GM18868 (cell line): ENCODE measurements around the gene TRIM50.
A peak's percentile ranks its signal among the peaks of the same experiment; 100 is the strongest.
"Not testable (repeated sequence)": the region's sequence is repeated elsewhere in the genome, so short reads cannot be mapped to it uniquely, and the experiment has no call there.

Experiments used
- ATAC-seq: cut with Tn5 transposase; IDR thresholded peaks from one replicate; pipeline ENCODE4 v1.9.1; 2021; ENCODE audit warnings: mild to moderate bottlenecking, moderate library complexity; ENCODE audit not compliant: unreplicated experiment

Gene TRIM50

DNA sequence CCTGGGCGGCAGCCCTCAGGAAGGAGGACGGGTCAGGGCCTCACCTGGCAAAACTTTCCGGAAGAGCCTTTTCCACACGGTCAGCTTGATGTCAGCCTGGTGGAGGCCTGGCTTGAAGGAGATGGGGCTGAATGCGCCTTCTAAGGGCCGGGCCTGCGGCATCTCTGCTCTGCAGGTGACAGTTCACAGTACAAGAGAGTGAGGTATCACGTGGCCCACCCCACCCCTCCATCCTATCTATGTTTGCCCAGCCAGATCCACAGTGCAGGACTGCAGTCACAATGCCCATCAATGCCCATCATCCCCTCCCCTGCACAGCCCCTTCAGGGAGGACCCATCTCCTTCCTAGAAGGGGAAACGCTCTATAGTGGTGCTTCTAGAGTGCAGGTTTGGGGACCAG lies 11.4 kb downstream of the TRIM50 start:
- no peak for ATAC-seq

DNA sequence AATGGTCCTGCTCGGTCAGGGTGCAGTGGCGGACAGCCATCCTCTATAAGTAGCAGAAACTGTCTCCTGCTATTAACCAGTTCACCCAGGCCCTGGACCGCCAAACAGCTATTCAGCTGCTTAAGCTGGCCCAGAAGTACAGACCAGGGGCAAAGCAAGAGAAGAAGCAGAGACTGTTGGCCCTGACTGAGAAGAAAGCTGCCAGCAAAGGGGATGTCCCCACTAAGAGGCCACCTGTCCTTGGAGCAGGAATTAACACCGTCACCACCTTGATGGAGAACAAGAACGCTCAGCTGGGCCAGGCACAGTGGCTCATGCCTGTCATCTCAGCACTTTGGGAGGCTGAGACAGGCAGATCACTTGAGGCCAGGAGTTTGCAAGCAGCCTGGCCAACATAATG lies 13.6 kb downstream of the TRIM50 start:
- ATAC-seq = no peak

DNA sequence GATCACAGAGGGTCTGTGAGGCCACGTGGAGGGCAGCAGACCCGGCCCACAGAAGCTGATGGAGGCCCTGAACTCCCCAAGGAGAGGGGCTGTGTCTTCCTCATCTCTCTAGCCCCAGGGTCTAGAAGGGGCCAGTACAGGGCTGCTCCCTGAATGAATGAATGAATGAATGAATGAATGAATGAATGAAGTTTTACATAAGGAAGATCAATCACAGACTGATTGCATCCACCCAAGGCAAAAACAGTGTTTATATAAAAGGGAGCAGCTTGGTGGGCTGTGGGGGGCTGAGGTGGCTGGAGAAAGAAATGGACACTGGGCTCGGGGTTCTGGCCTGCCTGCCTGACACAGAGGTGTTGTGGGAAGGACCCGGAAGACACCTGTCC lies 14.4 kb downstream of the TRIM50 start:
- ATAC-seq = no peak

DNA sequence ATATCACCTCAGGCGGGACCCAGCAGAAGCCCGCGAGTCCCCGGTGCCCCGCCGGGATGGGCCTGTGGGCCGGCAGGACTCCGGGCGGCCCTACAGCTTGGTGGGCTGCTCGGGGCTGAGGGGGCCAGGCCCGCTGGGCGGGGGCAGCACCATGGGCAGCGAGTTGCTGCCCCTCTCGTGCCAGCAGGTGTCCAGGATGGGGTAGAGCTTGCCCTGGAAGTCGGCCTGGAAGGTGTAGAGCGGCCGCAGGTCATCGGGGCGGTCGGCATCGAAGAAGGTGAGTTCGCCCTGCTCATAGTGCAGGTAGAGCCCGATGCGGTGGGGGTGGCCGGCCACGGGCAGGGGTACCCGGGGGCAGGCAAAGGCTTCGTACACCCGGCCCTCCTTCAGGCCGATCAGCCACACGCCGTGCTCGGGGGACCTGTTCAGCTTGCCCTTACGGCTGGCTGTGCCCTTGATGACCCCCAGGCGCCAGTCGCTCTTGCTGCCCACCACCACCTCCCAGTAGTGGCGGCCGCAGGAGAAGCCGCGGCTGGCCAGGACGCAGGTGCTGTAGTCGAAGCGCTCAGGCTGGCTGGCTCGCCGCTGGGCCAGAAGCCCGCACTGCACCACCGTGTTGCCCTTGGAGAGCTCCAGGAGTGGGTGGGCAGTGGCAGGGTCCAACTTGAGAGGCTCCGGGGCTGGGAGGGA lies 14.9 kb downstream of the TRIM50 start:
- ATAC-seq = no peak

DNA sequence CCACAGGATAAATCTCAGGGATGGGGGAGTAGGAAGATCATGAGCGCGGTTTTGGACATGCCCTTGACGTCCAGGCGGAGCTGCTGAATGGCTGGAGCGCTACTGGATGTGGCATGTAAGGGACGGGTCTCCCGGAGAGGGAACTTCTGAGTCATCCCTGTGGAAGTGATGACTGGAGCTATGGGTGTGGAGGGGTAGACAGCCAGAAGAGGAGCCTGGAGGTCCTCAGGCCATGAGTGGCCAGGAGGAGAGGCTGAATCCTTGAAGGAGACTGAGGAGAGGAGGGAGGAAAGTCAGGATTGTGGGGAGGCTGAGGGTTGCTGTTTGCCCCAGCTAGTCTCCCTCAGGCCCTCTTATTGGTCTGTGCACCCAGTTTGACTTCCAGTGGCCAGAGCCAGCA lies 16.5 kb downstream of the TRIM50 start:
- not testable (repeated sequence) for ATAC-seq

DNA sequence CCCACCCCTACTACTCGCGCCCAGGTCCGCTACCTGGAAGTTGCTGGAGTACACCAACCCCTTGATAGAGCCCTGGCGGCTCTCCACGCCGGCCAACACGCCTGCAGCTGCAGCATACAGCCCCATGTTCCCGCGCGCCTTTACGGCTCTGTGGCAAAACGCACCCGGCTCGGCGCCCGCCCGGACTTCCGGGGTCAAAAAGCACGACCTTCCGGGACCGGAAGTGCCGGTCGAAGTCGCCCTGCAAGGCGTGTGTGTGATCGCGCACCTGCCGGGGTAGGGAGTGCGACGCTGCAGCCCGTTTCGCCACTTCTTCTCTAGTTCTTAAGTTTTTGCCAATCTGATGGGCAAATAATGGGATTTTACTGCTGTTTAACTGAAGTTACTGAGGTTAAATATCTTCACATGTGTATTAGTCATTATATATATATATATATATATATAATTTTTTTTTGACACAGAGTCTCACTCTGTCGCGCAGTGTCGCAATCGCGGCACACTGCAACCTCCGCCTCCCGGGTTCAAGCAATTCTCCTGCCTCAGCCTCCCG lies 19.1 kb downstream of the TRIM50 start, which contains the start of gene NSUN5:
Gene NSUN5 (minus strand): TSS at position 162 of the 550 bp plus-strand sequence. CDS start 36 bp downstream, at position 126.
- peak; percentile 83 for ATAC-seq

DNA sequence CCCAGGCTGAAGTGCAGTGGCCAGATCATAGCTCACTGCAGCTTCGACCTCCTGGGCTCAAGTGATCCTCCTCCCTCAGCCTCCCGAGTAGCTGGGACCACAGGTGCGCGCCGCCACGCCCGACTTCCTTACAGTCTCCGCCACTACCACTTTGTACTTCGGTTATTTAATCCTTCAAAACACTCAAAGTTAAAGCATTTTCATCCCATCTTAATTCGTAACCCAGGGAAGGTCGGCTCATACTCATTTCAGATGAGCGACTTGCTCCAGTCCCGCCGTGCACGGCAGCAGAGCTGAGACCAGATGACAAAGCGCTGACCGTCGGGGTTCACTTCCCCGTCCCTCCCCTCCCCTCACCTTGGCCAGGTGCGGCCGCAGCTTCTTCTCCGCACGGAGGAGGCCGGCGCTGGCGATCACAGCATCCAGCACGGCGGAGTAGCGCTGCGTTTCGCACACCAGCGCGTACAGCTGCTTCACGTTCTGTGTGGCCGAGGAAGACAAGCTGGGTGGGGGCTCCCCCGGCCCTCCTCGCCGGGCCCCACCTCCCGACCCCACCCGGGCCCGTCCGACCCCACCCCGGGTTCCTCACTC lies 19.7 kb downstream of the TRIM50 start:
- peak; percentile 52 for ATAC-seq

DNA sequence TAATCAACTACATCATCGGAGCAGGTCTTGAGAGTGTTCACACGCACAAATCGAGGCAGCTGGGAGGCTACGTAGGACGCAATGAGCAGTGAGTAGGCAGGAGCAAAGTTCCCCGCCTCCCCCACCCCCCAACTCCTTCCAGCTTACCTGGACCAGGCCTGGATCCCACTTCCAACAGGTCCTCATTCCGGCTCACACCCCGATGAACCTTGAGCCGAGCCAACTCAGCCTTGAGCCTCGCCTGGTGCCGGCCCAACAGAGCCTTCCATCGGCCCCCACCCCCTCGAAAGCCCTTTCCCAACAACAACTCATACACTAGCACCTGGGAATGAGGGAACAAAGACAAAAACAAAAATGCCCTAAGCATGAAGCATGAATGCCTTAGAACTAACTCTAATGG lies 20.4 kb downstream of the TRIM50 start:
- ATAC-seq = no peak

DNA sequence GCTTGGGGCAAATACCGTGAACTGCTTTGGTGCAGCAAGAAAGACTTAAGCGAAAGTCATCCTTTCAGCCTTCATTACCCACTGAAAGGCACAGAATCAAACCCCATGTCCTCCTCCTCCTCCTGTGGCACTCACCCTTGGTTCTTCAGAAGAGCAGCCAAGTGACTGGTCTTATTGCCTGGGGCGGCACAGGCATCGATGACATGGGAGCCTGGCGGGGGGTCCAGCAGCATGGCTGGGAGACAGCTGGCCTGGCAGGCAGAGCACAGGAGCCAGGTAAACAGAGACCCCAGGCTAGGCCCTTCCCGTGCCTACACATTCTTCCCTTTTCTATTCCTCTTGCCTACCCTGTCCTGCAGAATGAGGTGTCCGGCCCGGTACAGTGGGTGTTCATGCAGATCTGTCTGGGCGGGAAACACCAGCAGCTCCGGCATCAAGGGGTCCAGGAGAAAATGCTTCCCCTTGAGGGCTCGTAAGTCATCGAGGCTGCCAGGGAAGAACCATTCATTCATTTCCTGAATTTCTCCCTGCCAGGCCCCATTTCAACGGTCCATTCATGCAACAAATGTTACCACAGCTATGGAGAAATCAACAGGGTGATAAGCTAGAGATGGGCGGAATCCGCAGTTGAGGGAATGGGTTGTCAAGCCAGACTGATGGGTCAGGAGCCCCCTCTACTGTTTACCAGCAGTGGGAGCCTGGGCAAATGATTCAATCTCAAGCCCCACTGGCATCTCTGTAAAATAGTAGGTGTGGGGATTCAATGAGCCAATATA lies 23.1 kb downstream of the TRIM50 start:
- ATAC-seq = not testable (repeated sequence)

DNA sequence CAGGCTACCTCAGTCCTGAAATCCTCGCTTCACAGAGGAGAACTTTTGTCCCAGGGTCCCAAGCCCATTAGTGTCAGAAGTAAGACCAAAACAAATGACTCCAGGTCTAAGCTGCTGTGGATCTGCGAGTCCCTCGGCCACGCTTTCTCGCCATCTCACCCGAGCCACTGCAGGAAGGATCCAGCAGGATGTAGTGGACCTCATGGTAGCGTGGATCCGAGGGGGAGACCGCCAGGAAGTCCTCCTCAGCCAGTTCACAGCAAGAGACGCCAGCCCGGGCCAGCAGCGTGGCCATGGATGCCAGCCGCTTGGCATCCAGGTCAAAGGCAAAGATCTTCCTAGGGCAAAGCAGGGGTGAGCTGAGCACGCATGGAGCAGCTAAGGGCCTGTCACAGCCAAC lies 23.8 kb downstream of the TRIM50 start:
- no peak for ATAC-seq

DNA sequence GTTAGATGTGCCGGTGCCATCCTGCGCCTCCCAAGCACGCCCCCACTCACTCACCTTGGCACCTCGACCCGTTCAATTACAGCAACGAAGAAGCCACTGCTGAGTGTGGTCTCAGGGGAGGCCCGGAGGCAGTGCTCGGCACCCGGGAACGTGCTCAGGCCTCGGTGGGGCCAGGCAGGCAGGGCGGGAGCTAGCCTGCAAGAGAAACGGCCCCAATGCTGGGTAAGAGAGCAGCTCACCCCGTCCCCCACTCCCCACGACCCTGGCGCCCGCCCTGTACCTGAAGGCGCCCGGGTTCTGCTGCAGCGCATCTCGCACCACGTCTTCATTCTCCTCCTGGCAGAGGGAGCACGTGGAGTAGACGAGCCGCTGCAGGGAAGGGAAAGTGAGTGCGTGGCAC lies 24.3 kb downstream of the TRIM50 start:
- no peak for ATAC-seq

DNA sequence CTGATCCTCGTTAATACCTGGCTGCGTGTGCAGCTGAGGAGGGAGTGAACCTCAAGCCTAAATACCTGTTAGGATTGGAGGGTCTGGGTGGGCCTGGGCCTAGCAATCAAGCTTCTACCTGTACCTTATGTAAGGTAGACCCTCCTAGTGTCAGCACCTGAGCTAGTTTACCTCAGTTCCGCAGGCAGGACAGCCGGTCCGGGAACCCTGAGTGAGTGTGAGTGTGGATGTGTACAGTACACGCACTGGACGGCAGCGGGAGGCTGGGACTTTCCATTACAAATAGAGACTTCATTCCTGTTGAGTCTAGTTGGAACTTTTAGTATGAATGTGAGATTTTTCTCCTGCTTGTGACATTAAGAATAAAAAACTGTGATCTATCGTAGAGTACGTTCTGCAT lies 25.0 kb downstream of the TRIM50 start:
- ATAC-seq = not testable (repeated sequence)

DNA sequence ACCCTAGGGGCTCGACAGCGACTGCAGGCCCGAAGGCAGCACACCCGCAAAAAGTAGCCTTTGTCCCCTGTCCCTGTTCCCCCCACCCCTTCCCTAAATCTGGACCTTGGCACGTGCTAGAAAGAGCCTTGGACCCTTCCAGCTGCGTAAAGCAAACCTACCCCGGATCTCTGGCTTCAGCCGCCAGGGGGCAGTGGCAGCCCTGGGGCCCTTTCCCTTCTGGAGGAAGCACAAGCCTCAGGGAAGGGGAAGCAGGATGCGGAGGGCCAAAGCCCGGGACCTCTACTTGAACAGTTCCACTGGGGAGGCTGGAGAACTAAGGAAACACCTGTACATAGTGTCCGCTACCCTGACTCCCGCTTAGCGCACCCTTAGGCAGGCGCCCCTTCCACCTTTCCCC lies 26.8 kb downstream of the TRIM50 start:
- not testable (repeated sequence) for ATAC-seq

DNA sequence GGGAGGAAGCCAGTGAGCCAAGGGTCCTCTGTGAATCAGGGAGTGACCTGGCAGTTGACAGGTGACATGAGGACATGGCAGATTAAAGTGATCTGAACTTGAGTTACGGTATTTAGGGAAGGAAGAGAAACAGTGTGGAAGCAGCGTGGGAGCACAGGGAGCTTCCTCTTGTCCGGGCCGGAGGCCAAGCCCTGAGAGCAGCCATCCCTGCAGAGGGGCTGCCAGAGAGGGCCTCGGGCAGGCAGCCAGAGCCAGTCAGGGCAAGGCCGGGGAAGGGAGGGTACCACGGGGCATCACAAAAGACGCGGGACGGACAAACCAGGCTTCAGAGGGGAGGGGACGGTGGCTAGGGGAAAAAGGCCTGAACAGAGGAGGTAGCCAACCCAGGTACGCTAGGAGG lies 28.1 kb downstream of the TRIM50 start:
- not testable (repeated sequence) for ATAC-seq

DNA sequence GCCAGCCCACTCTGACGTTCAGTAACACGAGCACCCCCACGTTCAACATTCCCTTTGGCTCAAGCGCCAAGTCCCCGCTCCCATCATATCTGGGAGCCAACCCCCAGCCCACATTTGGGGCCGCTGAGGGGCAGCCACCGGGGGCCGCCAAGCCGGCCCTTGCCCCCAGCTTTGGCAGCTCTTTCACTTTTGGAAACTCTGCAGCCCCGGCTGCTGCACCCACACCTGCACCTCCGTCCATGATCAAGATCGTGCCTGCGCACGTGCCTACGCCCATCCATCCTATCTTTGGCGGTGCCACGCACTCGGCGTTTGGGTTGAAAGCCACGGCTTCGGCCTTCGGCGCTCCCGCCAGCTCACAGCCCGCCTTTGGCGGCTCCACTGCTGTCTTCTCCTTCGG lies 30.2 kb downstream of the TRIM50 start:
- not testable (repeated sequence) for ATAC-seq

DNA sequence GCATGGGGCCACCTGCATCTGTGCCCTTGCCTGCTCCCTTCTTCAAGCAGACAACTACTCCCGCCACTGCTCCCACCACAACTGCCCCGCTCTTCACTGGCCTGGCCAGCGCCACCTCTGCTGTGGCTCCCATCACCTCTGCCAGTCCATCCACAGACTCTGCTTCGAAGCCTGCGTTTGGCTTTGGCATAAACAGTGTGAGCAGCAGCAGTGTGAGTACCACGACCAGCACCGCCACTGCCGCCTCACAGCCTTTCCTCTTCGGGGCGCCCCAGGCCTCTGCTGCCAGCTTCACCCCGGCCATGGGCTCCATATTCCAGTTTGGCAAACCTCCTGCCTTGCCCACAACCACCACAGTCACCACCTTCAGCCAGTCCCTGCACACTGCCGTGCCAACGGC lies 30.6 kb downstream of the TRIM50 start:
- ATAC-seq = not testable (repeated sequence)

DNA sequence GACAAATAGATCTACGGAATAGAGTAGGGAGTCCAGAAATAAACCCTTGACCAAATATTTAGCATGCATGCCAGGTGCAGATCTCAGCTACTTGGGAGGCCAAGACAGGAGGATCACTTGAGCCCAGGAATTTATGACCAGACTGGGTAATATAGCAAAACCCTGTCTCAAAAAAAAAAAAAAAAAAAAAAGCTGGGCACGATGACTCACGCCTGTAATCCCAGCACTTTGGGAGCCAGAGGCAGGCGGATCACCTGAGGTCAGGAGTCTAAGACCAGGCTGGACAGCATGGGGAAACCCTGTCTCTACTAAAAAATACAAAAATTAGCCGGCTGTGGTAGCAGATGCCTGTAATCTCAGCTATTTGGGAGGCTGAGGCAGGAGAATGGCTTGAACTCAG lies 50.7 kb downstream of the TRIM50 start:
- not testable (repeated sequence) for ATAC-seq

DNA sequence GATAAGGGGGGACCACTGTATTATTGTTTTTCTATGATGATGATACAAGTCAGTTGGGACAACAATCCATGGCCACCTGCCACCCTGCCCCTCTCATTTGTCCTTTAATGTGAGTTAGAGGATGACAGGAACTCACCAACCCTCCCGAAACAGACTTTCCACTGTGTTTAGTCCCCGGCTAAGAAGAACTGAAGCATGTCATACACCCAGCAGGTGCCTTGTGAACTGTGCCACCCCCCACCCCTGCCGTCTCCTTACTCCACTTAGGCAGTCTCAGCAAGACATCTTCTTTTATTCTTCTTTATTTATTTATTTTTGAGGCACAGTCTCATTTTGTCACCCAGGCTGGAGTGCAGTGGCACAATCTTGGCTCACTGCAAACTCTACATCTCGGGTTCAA lies 60.1 kb downstream of the TRIM50 start:
- ATAC-seq = not testable (repeated sequence)

DNA sequence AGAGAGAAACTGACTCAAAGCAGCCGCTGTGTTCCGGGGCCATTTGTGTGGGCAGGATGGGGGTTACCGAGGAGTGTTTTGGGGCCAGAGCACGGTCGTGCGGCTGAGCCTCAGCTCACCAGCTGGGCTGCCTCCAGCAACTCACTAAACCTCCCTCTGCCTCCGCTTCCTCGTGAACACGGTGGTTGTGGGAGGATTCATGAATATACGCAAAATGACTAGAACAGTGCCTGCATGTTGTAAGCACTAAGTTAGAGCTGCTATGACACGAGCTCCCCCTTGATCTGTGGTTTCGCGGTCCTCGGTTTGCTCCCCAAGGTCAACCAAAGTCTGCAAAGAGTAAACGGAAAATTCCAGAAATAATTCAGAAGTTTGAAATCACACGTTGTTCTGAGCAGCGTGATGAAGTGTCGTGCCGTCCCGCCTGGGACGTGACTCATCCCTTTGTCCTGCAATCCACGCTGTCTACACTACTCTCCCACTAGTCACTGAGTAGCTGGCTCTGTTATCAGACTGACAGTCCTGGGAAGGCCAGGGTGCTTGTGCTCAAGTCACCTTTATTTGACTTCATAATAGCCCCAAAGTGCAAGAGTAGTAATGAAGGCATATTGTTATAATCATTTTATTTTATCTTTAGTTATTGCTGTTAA lies 61.0 kb downstream of the TRIM50 start:
- peak; percentile 81 for ATAC-seq
